ENCODE measurements around the gene VTI1A.
"Not testable (repeated sequence)": the region's sequence is repeated elsewhere in the genome, so short reads cannot be mapped to it uniquely, and the experiment has no call there.

VTI1A gene

DNA sequence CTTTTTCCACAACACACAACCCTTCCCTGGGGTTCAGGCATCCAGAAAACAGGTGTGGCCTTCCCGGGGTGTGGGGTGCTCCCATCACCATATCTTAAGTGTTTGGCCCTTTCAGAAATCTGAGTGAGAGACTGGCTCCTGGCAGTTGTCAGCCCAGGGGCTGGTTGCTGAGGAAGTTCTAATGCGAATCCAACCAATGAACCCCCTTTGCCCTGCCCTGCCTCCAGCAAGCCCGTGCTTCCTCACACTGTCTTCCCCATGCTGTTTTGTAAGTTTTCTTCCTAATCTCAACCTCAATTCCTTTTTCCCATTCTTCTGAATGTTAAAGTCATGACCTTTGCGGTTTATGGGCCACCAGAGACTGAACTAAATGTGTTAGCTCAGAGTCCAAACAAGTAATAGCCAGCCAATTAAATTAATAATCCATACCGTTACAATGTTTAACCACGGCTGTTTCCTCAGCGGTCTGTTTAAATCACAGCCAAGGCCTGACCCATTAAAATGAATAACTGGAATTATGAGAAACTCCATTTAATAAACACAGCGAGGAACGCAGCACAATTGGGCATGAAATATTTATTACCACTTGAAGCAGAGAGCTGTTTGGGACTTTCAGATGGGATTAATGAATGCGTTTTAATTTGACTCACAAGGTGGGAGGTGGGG, 412.1 kb downstream of the VTI1A start:
- Histone ChIP-seq H3K9me3 (ENCODE audit: control insufficient read depth, insufficient read depth, low read length) (no peaks in the 10 kb centered on the region), H3K4me1 (ENCODE audit: control insufficient read depth, insufficient read depth, low read length) (no peaks in the 10 kb centered on the region), H3K9ac (ENCODE audit: low read depth, low read length) (no peak overlapping the region), H3K4me3 (ENCODE audit: low read depth, low read length) (no peak overlapping the region), H3K36me3 (ENCODE audit: control insufficient read depth, insufficient read depth, low read length) (no peaks in the 10 kb centered on the region), H3K27me3 (ENCODE audit: control insufficient read depth, insufficient read depth, low read length) (no peaks in the 10 kb centered on the region)

DNA sequence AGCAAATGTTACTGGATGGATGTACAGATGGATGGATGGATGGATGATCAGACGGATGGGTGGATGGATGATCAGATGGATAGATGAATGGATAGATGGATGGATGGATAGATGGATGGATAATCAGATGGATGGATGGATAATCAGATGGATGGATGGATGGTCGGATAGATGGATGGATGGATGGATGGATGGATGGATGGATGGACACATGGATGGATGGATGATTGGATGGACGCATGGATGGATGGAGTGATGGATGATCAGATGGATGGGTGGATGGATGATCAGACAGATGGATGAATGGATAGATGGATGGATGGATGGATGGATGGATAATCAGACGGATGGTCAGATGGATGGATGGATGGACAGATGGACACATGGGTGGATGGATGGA, 412.8 kb downstream of the VTI1A start:
- Histone ChIP-seq H3K9me3 (ENCODE audit: control insufficient read depth, insufficient read depth, low read length) (no peaks in the 10 kb centered on the region), H3K4me3 (ENCODE audit: low read depth, low read length) (no peak overlapping the region), H3K4me1 (ENCODE audit: control insufficient read depth, insufficient read depth, low read length) (no peaks in the 10 kb centered on the region), H3K27me3 (ENCODE audit: control insufficient read depth, insufficient read depth, low read length) (no peaks in the 10 kb centered on the region), H3K9ac (ENCODE audit: low read depth, low read length) (no peak overlapping the region), H3K36me3 (ENCODE audit: control insufficient read depth, insufficient read depth, low read length) (no peaks in the 10 kb centered on the region)

DNA sequence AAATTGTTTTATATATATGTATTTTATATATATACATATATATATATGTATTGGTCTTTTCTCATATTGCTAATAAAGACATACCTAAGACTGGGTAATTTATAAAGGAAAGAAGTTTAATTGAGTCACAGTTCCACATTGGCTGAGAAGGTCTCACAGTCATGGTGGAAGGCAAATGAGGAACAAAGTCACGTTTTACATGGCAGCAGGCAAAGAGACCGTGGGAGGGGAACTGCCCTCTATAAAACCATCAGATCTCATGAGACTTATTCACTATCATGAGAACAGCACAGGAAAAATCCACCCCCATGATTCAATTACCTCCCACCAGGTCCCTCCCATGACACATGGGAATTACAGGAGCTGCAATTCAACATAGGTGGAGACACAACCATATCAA, 416.4 kb downstream of the VTI1A start:
- H3K4me3 ChIP-seq (ENCODE audit: low read depth, low read length); H3K27me3 ChIP-seq (ENCODE audit: control insufficient read depth, insufficient read depth, low read length); H3K9ac ChIP-seq (ENCODE audit: low read depth, low read length); H3K4me1 ChIP-seq (ENCODE audit: control insufficient read depth, insufficient read depth, low read length); H3K36me3 ChIP-seq (ENCODE audit: control insufficient read depth, insufficient read depth, low read length); H3K9me3 ChIP-seq (ENCODE audit: control insufficient read depth, insufficient read depth, low read length): not testable (repeated sequence)

Measured in iPS-15b (cell line).